Urothelium cell line (cell line): ENCODE measurements around the gene EMC10.

Experiments
- DNase-seq: peaks from one replicate; pipeline ENCODE4 v3.0.0; 2011; ENCODE audit warnings: low spot score, mixed read lengths
- FAIRE-seq: peaks from 2 replicates; lab custom pipeline; 2011; peaks lifted over from hg19 to GRCh38; lab: Jason Lieb, UNC

EMC10 gene

DNA sequence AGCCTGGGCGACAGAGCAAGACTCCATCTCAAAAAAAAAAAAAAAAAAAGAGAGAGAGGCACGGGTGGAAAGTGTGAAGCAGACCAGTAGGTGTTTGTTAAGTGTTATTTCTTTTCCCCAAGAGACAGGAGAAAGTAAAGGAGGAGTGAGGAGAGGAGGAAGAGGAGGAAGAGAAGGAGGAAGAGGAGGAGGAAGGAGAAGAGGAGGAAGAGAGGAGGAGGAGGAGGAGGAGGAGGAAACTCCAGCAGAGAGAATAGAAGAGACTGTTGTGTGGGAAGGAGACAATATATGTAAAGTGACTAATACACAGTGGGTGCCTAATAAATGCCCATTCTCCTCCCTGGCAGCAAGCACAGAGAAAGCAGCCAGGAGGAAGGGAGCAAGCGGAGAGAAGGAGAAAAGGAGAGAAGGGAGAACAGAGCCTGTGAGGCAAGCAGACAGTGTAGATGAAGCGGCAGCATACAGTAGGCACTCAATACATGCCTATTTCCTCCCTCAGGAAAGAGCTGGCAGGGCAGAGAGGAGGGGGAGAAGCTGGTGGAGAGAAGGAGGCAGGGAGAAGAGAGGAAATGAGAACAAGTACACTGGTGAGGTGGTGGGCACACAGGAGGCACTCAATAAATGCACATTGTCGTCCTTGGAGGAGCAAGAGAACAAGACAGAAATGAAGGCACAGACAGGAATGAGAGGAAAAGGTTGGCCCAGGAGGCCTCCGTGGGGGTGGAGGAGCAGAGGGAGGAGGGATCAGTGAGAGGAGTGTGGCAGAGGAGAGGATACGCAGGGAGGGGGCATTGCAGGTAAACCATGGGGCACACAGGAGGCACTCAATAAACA is 18.1 kb downstream of the EMC10 start:
- DNase-seq, result no peak
- no peak for FAIRE-seq

DNA sequence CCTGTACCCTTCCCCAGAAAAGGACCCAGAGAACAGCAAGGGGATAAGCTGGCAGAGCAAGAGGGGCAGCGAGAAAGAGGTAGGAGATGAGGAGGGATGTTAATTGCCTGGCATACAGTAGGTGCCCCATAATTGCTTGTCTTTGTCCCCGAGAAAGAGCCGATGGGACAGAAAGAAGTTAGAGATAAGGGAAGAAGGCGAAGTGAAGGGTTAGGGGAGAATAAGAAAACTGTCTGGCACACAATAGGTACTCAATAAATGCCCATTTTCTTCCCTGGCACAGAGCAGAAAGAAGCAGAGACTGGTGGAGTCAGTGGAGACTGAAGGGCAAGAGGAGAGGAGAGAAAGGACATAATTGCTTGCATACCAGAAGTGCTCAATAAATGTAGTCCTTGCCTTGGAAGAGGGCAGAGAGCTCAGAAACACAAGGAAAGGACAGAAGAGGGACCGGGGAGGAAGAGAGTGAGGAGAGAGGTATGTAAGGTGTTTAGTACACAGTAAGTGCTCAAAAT is 18.8 kb downstream of the EMC10 start:
- no peak for DNase-seq
- no peak for FAIRE-seq

DNA sequence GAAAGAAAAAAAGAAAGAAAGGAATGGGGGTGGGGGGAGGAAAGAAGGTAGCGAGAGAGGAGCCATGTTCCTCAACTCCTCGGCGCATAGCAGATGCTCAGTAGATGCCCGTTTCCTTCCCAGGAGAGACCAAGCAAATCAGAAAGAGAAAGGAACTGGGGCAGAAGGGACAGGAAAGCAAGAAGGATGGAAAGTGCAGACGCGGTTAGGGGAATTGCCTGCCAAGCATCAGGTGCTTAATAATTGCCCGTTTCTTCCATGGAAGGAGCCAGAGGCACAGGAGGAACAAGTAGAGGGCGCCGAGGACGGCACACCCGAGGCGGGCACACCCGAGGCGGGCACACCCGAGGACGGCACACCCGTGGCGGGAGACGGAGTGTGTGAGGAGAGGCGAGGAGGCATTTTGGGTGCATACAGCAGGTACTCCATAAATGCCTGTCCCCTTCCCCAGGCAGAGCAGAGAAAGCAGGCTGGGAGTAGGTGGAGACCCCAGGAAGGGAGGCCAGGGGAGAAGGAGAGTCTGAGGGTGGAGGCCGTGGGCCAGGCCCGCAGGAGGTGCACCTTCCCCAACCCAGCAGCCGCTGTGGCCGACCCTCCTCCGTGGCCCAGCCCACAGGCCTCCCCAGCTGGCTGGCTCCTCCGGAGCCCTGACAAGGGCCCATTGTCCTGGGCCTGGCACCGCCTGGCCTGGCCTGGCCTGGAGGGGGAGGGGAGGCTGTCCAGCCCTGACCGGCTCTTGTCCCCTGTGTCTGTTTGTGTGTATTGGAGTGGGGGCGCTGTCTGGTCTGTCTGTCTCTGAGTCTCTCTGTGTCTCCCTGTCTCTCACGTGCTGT is 20.1 kb downstream of the EMC10 start:
- DNase-seq, result peak; percentile 72

DNA sequence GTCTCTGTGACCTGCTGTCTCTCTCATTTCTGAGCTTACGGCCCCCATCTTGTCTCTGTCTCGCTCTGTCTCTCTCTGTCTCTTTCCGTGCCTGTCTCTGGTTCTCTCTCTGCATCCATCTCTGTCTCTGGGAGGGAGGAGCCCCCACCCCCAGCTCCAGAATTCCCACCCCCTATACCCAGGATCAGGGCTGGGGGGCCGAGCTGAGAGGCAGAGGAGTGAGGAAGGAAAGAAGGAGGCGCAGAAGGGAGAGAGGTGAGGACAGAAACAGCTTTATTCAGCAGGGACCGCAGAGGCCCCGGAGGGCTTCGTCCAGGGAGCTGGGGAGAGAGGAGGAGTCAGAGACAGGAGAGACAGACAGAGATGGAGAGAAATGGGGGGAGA is 20.7 kb downstream of the EMC10 start:
- FAIRE-seq (no peak), DNase-seq (no peak)

More for the DNA sequence above, 20.1 kb downstream of the EMC10 start:
- peak; percentile 42 for FAIRE-seq

DNA sequence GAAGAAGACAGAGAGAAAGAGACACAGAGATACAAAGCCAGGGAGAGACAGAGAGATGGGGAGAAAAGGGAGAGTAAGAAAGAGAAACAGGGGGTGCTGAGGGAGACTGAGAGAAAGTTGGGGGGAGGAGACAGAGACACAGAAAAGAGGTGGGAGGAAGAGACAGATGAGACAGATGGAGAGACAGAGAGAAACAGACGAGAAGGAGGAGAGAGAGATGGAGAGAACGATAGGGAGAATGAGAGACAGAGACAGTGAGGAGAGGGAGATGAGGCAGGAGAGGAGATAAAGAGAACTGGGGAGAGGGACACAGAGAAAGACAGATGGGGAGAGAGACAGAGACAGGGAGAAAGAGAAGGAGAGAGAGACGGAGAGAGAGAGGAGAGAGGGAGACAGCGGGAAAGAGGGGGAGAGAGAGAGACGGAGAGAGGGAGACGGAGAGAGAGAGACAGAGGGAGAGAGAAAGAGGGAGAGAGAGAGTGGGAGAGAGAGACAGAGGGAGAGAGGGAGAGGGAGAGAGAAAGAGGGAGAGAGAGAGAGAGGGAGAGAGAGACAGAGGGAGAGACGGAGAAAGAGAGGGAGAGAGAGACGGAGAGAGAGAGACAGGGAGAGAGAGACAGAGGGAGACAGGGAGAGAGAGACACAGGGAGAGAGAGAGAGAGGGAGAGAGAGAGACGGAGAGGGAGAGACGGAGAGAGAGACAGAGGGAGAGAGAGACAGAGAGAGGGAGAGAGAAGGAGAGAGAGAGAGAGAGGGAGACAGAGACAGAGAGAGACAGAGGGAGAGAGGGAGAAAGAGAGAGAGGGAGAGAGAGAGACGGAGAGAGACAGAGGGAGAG is 22.1 kb downstream of the EMC10 start:
- FAIRE-seq (no peak), DNase-seq (no peak)

DNA sequence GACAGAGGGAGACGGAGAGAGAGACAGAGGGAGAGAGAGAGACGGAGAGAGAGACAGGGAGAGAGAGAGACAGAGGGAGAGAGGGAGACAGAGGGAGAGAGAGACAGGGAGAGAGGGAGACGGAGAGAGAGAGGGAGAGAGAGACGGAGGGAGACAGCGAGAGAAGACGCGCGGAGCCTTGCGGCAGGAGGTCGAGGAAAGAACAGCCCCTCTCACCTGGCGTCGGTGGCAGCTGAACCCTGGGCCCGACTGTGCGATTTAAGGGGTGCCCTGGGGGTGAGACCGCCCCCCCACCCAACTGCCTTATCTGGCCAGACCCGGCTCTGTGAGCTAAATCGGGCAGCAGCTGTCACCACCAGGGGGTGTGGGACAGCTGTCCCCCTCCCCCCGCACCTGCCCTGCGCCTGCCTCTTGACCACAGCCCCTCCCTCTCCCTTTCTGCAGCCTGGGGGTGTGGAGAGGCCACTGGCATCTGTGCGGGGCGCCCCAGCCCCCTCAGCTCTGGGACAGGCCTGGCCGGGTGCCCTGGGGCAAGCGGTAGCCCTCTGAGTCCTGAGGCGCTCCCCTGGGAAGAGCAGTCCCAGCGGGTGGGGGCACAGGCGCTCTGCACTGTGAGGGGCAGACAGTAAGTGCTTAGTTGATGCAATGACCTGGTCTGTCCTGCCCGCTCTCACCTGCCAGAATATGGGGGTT is 23.9 kb downstream of the EMC10 start:
- DNase-seq, result peak; percentile 40
- peak; percentile 52 for FAIRE-seq

DNA sequence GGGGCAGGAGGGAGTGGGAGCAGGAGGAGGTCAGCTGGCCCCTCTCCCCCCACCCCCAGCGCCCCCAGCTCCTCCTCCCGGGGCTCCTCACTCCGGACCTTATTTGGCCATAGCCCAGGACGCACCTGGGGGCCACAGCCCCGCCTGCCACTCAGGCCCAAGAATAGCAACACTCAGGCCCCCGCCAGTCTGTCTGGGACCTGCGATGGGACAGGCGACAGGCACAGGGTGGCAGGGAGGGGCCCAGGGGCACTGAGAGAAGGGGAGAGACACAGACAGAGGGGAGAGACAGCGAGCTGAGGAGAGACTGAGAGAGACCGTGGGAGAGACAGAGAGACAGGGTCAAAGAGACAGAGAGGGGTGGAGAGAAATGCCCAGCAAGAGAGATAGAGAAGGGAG is 24.4 kb downstream of the EMC10 start:
- no peak for DNase-seq
- FAIRE-seq, result no peak

DNA sequence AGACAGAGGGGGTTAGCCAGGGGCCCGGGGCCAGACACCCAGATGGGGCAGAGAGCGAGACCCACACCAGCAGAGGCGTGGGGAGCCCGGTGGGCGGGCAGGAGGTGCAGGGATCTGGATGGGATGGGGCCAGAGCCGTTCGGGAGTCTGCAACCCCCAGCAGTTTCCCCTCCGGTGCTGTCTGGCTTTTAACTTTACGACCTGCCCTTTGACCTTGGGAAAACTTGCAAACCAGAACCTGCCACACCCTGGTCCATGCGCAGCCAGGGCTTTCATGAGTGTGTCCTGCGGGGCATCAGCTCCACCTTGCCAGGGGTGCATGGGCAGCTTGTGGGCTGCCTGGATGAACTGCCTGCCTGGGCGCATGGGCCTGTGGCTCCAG is 24.9 kb downstream of the EMC10 start:
- FAIRE-seq, result no peak
- DNase-seq, result no peak

DNA sequence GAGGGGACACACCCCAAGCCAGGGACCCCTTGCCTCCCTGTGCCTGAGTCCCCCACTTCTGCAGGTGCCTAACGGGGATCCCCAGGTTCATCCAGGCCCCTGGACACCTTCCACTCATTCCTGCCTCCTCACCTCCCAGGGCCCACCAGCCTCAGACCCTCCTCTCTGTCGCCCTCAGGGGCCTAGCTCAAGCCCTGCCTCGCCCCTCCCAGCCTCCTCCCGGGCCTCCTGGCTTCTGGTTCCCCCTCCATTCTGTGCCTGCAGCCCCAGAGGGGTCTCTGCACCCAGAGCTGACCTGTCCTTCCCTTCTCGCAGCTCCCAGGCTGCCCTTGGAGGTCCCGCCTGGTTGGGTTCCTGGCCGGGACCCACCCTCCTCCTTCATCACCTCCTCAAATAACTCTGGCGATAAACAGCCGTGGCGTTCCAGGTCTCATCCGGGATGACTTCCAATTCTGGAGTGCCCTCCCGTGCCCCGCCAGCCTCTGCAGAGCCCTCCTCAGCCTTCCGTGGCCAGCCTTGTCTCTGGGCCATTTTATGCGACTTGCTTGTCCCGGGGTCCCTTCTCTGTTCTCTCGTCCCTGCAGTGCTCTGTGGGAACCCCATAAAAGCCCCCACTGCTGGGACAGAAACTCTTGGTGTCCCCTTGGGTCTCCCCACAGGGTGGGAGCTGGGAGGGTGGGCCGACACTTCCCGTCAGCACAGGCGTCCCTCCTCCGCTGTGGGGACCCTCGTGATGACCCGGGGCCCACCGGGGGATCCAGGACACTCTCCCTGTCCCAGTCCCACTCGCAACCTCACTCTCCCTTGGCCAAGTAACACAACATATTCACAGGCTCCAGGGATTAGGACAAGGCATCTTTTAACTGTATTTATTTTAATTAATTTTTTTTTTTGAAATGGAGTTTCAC is 25.5 kb downstream of the EMC10 start:
- FAIRE-seq (no peak), DNase-seq (no peak)

DNA sequence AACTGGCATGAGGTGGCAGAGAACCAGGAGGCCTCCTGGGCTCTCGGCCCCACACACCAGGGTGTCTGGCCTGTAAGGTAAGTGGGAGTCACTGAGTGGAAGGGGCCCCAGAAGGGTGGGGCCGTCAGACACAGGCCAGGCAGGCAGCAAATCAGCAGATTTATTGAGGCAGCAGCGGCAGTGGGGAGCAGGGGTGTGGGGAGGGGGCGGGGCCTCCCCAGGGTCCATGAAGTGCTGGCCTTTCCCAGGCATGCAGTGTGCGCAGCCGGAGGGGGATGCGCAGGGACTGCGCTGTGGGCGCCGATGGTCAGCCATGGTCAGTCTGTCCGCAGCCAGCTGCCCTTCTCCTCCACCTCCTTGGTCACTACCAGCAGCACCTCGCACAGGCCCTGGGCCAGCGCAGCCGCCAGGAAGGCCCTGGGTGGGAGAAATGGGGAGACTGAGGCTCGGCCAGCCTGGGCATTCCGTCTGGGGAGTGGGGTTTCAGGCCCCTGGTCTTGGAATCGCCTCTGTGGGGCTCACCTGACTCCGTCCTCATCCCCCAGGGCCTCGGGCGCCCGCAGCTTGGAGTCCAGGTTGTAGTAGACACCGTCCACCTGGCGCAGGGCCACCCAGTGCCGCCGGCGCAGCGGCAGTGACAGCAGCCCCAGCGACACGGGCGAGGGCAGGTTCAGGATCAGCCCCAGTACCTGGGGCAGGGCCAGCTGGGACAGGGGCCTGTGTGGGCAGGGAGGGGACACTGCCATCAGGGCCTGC is 29.7 kb downstream of the EMC10 start:
- FAIRE-seq, result no peak

DNA sequence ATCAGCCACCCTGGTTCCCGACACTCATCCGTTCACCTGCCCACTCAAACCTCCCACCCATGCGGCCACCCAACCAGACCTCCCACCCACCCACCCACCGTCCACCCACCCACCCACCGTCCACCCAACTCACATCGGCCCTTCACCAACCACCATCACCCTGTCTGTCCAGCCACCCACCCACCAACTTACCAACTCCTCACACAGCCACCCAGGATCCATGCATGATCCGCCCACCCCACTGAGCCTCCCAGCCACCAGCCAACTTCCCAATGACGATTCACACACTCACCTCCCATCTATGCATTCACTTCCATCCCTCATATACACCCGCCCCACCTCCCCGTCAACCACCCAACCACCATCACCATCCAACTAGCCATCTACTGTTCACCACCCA is 30.4 kb downstream of the EMC10 start:
- no peak for FAIRE-seq

More for the DNA sequence above, 29.7 kb downstream of the EMC10 start:
- DNase-seq, result no peak

DNA sequence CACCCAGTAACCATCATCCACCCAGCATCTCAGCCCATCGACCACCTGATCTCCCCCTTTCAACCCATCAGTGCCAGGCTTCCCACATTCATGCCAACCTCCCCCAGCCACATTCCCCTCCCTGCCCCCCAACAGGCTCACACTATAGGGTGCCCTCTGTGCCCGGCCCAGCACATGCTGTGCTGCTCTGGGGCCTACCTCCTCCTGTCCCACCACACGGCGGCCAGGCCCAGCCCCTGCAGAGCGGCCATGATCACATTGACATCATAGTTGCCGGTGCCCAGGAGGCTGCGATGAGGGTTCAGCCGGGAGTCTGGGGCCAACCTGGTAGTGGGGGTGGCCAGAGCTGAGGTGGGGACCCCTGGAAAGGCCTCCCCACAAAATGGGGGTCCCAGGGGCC is 31.1 kb downstream of the EMC10 start:
- FAIRE-seq, result no peak
- no peak for DNase-seq

More for the DNA sequence above, 30.4 kb downstream of the EMC10 start:
- DNase-seq, result no peak

DNA sequence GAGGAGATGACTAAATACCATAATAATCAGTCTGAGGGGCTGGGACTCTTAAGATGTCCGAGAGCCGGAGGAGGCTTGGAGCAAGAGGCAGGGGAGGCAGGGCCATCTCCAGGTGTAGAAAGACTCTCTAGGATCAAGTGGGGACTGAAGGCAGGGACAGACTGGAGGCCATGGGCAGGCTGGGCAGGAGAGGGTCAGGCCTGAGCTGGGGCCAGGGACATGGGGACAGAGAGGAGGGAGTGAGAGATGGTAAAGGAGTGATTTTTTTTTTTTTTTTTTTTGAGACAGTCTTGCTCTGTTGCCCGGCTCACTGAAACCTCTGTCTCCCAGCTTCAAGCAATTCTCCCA is 32.5 kb downstream of the EMC10 start:
- FAIRE-seq, result no peak
- no peak for DNase-seq

DNA sequence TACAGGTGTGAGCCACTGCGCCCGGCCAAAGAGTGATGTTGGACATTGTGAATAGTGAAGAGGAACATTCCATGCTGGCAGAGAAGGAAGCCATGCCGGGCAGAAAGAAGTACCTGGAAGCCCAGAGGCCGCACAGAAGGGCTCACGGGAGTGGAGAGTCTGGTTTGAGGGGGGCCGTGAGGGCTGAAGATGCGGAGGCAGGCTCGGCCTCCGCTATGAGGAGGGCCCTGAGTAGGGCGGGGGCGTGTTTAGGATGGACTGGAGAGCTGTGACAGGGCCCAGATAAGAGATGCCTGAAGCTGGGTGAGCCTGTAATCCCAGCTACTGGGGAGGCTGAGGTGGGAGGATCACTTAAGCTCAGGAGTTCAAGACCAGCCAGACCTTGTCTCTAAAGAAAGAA is 33.1 kb downstream of the EMC10 start:
- no peak for FAIRE-seq
- DNase-seq, result no peak

DNA sequence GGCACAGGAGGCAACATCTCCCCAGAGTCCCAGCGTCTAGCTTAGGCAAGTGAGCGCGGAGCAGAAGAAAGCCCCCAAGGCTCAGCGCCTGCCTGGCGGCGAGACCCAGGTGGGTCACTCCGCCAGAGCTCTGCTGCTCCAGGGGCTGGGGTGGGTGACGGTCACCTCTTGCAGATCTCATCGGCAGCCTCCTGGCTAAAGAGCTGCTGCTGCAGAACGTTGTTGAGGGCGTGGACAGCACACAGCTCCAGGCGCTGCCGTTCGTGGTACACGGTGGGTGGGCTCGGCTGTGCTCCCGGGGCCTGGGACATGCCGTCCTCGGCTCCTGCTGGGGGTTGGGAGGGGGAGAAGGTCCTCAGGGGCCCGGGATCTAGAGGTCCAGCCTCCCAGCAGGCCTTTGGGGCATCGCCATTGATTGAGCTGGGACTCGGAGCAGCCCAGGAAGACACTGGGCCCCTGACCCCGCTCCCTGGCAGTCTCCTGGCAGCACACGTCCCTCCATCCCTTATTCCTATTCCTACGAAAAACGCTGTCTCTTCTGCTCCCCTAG is 33.9 kb downstream of the EMC10 start:
- FAIRE-seq (no peak), DNase-seq (no peak)

DNA sequence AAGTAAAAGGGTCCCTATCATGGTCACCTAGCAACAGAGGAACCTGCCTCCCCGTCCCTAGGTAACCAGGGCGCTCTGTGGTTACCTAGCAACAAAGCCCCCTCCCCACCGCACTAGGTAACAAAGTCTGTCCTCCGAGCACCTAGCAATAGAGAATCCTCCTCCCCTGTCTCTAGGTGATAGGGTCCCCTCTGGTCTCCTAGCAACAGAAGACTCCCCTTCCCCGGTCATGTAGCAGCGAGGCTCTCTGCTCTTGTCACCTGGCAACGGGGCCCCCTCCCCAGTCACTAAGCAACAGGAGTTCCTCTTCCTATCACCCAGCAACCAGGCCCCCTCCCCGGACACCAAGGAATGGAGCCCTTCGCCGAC is 34.4 kb downstream of the EMC10 start:
- DNase-seq, result no peak

DNA sequence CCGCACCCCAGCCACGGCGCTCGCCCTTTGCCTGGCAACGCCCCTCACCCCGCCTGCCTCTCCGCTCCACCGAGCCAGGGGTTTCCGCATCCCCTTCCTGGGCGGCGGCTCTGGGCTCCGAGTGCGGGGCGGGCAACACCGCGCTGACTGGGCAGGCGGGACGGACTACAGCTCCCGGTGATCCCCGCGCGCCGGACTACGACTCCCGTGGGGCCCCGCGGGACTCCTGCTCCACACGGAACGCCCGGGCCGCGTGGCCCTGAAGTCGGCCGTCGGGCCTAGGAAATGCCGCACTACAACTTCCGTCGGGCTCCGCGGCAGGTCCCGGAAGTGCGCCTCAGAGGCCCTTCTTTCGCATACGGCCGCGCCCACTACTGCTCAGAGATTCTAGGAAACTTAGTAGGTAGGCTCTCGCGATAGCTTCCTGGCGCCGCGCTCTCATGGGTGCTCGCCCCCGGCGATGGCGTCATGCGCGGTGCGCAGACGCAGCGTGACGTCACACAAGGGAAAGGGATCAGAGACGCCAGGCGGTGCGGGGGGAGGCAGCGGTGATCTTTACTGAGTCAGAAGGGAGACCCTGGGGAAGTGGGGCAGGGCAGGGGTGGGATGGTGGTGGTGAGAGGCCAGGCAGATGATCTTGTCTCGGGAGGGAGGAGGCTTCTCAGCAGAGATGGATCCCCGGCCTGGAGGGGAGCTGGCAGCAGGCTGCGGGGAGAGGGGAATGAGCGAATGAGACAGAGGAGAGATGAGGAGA is 34.9 kb downstream of the EMC10 start, which contains the start of gene JOSD2:
TSS of gene JOSD2 (minus strand) at position 123 of the 754 bp plus-strand sequence. CDS start 760 bp downstream, outside the sequence.
- FAIRE-seq, result peak; percentile 88
- DNase-seq, result peak; percentile 98

More for the DNA sequence above, 34.4 kb downstream of the EMC10 start:
- no peak for FAIRE-seq
